LNCAP (cell line): ENCODE data around the gene SSB.

Experiments
- TF ChIP-seq, protein P1 (sequence below): fragments of 450-650 bp; IDR thresholded peaks from 2 replicates; pipeline ENCODE4 v1.5.1; 2017; ENCODE audit warnings: mild to moderate bottlenecking

The SSB gene

DNA sequence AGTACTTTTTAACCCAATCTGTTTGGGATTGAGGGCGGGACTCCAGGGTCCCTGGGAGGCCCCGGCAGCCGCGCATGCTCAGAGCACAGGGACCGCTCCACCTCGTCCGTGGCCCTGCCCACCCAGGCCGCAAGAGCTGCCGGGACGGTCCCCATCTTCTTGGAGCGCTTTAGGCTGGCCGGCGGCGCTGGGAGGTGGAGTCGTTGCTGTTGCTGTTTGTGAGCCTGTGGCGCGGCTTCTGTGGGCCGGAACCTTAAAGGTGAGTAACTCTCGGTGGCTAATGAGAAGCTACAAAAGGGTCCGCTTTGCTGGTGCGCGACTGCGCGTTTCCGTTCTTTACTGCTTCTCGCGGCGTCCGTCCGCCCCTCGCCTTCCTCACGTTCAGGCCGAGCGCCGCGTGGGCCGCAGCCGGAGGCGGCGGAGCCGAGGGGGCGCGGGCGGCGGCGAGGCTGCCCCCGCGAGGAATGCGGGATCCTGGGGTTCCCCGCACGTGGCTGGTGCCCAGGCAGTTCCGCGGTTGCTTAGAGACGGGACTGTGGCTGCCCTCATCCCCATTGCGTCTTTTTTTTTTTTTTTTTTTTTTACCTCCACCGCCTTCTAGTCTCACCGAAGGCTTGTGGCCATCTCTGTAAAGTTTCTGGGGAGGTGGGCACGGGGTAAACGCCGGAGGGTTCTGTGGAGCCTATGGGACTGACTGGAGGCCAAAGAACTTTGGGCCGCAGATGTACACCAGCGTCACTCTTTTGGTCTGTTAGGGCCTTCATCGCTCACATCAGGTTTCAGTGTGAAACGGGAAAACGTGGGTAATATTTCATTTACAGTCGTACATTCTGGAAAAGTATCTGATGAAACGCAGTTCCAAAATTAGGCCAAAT lies at the start of gene SSB:
Gene SSB (plus strand): TSS at position 154 of the 875 bp plus-strand sequence. CDS start 2,090 bp downstream, outside the sequence.
- TF ChIP-seq, protein P1, sequence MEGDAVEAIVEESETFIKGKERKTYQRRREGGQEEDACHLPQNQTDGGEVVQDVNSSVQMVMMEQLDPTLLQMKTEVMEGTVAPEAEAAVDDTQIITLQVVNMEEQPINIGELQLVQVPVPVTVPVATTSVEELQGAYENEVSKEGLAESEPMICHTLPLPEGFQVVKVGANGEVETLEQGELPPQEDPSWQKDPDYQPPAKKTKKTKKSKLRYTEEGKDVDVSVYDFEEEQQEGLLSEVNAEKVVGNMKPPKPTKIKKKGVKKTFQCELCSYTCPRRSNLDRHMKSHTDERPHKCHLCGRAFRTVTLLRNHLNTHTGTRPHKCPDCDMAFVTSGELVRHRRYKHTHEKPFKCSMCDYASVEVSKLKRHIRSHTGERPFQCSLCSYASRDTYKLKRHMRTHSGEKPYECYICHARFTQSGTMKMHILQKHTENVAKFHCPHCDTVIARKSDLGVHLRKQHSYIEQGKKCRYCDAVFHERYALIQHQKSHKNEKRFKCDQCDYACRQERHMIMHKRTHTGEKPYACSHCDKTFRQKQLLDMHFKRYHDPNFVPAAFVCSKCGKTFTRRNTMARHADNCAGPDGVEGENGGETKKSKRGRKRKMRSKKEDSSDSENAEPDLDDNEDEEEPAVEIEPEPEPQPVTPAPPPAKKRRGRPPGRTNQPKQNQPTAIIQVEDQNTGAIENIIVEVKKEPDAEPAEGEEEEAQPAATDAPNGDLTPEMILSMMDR, result no peak

DNA sequence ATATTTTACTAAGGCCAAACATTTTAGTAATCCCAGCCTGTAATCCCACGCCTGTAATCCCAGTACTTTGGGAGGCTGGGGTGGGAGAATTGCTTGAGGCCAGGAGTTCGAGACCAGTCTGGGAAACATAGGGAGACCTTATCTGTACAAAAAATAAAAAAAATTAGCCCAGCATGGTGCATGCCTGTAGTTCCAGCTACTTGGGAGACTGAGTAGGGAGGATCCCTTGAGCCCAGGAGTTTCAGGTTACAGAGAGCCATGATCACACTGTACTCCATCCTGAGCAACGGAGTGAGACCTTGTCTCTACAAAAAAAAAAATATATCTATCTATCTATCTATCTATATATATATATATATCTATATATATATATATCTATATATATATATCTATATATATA lies 45.9 kb upstream of the SSB start:
- TF ChIP-seq, protein P1, result no peak

DNA sequence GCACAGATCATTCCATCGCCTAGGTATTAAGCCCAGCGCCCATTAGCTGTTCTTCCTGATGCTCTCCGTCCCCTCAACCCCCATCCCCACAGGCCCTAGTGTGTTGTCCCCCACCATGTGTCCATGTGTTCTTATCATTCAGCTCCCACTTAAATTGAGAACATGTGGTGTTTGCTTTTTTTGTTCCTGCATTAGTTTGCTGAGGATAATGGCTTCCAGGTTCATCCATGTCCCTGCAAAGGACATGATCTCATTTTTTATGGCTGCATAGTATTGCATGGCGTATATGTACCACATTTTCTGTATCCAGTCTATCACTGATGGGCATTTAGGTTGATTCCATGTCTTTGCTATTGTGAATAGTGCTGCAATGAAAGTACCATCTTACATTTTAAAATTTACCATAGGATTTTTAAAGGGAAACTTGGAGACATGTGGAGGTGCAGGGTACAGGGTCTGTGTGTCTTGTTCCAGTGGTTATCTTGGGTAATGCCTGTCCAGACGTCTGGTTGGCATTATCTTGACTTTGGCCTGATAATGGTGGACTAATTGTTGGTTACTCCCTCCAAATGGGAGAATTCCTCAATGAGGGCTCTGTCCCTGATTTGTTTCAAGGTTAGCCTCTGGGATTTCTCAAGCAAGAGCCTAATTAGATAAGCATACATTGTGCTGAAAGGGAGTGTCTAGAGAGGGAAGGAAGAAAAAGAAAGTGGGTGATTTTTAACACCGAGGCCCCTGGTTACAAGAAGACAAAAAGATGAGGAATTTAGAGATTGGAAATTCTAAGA lies 43.4 kb upstream of the SSB start:
- TF ChIP-seq, protein P1, result no peak

DNA sequence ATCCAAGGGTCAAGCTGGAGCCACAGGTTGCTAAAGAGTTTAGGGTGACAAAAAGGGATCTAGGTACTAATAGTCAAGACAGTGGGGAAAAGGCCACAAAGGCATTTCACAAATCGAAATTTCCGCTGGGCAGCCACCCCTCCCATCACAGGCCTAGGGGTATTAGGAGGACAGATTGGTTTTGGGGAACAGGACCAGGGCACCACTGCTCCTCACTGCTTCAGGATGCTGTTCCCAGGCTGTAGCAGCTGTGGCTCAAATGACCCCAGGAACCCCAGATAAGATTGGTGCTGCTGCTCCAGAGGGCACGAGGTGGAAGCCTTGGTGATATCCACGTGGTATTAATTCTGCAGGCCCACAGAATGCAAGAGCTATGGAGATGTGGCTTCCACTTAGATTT lies 42.3 kb upstream of the SSB start:
- TF ChIP-seq, protein P1, result no peak

DNA sequence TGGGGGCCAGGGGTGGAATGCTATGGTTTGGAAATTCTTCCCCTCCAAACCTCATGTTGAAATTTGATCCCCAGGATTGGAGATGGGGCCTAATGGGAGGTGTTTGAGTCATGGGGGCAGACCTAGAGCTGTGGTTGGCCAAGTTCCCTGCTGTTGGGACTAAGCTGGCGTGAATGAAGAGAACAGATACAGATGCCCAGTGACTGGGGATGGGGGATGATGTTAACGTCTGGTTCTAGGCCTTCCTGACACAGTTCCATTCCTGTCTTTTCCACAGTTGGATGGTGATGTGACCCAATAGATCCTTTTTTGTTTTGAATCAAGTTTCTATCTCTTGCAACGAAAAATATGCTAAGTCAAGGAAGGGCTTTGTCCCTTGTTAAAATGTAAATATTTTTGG lies 41.3 kb upstream of the SSB start:
- TF ChIP-seq, protein P1, result no peak

DNA sequence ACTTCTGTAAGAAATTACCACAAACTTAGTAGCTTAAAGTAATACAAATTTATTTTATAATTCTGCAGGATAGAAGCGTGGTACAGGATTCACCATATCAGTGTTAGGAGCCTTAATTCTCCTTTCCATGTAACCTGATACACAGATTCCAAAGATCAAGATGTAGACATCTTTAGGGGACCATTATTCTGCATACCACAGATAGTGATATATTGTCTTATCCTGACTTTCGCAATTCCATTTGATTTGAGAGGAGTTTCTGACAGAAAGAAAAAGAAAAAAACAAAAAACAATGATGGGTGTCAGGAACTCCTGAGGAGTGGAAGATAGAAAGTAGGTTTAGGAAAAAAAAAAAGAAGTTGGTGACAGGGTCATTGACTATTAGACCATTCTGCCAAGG lies 40.9 kb upstream of the SSB start:
- TF ChIP-seq, protein P1, result no peak

DNA sequence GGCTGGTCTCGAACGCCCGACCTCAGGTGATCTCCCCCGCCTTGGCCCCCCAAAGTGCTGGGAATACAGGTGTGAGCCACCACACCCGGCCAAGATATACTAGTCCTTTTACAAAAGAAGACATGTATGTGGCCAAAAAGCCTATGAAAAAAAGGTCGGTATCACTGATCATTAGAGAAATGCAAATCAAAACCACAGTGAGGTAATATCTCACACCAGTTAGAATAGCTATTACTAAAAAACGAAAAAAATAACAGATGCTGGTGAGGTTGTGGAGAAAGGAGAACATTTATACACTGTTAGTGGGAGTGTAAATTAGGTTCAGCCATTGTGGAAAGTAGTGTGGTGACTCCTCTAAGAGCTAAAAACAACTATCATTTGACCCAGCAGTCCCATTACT lies 38.7 kb upstream of the SSB start:
- TF ChIP-seq, protein P1, result no peak
